Skeletal muscle satellite cell (primary cell): ENCODE data around the gene C4orf54.

Experiments
- H3K27me3 ChIP-seq: 2 replicates; pipeline ENCODE4 v1.7.0; 2013; ENCODE audit warnings: low read length; ENCODE audit not compliant: control insufficient read depth, insufficient read depth
- H3K36me3 ChIP-seq: 2 replicates; pipeline ENCODE4 v1.7.0; 2013; ENCODE audit warnings: mild to moderate bottlenecking, control low read depth, low read length; ENCODE audit not compliant: insufficient read depth
- H3K4me1 ChIP-seq: 2 replicates; pipeline ENCODE4 v1.7.0; 2013; ENCODE audit warnings: low read length; ENCODE audit not compliant: control insufficient read depth, insufficient read depth
- H3K4me2 ChIP-seq: 2 replicates; pipeline ENCODE4 v1.7.0; 2013; ENCODE audit warnings: mild to moderate bottlenecking, low read length
- H3K4me3 ChIP-seq: 2 replicates; pipeline ENCODE4 v1.7.0; 2013; ENCODE audit warnings: low read length
- H3K9ac ChIP-seq: 2 replicates; pipeline ENCODE4 v1.7.0; 2013; ENCODE audit warnings: mild to moderate bottlenecking, low read depth, low read length, moderate library complexity
- H3K9me3 ChIP-seq: replicated peaks from 2 replicates; pipeline ENCODE4 v1.7.0; 2013; ENCODE audit warnings: mild to moderate bottlenecking, control low read depth, low read length

Gene C4orf54

DNA sequence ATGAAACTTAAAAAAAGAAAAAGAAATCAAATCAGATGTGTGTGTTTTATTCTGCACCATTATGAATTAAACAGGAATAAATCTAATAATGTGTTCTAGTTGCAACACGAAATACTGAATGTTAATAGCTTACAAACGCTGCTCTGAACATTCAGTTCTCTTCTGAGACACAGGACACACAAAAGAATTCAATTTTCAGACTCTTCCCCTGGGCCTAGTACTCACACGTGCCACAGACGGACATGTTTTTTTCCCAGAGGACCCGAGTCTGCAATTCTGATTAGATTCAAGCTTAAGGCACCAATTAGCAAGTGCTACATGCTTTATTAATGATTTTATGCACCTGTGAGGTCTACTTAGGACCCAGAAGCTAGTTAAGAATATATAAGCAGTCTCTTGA is 20.5 kb downstream of the C4orf54 start:
- Histone ChIP-seq H3K4me3 (no peak overlapping the region), H3K4me2 (no peak overlapping the region), H3K9me3 (no peaks in the 10 kb centered on the region), H3K4me1 (no peaks in the 10 kb centered on the region), H3K27me3 (no peaks in the 10 kb centered on the region), H3K36me3 (no peaks in the 10 kb centered on the region), H3K9ac (no peak overlapping the region)

- Histone ChIP-seq H3K9ac (no peak overlapping the region), H3K4me2 (no peak overlapping the region), H3K27me3 (peaks cover 5% of the 10 kb centered on the region), H3K4me1 (no peaks in the 10 kb centered on the region), H3K4me3 (no peak overlapping the region), H3K9me3 (no peaks in the 10 kb centered on the region), H3K36me3 (no peaks in the 10 kb centered on the region)
Observed at GRCh38 chr4:99636422-99636821, 21.2 kb downstream of the C4orf54 start.

DNA sequence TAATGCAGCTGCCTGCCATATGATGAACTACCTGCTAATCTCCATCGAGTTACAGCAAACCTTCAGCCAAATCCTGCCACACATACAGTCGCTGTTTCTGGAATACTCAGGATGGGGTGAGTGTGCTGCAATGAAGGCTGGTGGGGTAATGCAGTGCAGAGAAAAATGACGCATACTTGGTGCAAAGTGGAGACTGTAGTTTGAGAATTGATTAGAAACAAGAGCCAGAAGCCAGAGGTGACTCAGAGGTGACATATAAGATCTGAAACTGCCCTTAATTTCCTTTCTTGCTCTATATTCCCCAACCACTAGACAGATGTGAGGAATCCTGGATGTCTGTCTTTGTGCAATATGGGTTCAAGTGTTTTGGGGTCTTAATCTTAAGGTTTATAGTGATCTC is 22.0 kb downstream of the C4orf54 start:
- H3K9me3 ChIP-seq = no peaks in the 10 kb centered on the region
- no peak overlapping the region for H3K9ac ChIP-seq
- no peaks in the 10 kb centered on the region for H3K36me3 ChIP-seq
- no peaks in the 10 kb centered on the region for H3K4me1 ChIP-seq
- no peak overlapping the region for H3K4me2 ChIP-seq
- H3K27me3 ChIP-seq = peaks cover 5% of the 10 kb centered on the region
- H3K4me3 ChIP-seq = no peak overlapping the region

DNA sequence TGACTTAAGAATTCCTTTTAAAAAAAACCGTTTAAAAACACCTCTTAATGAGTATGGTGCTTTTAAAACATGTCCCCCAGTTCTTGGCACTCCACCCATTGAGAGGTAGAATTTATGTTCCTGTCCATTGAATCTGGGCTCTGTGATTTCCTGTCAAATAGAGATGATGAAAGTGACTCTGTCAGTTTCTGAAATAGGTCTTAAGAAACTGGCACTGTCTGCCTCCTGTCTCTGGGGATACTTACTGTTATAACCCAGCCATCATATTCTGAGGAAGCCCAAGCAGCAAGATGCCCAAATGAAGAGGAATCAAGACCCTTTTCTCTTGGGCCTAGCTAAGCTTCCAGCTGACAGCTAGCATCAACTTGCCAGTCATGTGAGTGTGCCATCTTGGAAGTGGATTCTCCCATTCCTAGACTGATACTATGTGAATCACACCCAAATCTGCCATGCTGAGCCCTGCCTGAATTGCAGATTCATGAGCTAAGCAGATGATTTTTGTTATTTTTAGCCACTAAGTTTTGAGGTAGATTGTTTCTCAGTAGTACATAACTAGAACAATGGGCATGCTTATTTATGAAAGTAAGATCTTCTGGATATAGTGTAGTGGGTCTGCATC is 22.8 kb downstream of the C4orf54 start:
- Histone ChIP-seq H3K4me2 (no peak overlapping the region), H3K9me3 (no peaks in the 10 kb centered on the region), H3K27me3 (peaks cover 5% of the 10 kb centered on the region), H3K4me1 (no peaks in the 10 kb centered on the region), H3K9ac (no peak overlapping the region), H3K36me3 (no peaks in the 10 kb centered on the region), H3K4me3 (no peak overlapping the region)

DNA sequence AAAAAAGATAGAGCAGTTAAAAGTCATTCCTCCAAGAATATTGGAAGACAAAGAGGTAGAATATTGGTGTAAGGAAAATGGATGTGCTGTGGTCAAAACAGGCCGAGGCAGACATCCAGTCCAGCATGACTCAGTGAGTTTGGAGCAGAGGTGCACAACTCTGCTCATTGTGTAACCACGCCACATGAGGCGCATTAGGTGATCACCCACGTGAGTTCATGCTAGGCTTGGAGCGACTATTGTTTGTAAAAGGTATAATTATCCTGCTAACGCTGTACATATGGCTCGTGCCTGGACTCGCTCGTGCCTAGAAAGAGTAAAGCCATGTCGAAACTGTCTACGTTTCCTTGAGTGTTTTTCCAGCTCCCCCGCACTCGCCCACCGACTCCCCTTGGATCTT is 23.9 kb downstream of the C4orf54 start:
- H3K27me3 ChIP-seq = peaks cover 5% of the 10 kb centered on the region
- H3K36me3 ChIP-seq = no peaks in the 10 kb centered on the region
- no peaks in the 10 kb centered on the region for H3K4me1 ChIP-seq
- no peak overlapping the region for H3K4me2 ChIP-seq
- H3K4me3 ChIP-seq = no peak overlapping the region
- H3K9ac ChIP-seq = no peak overlapping the region
- no peaks in the 10 kb centered on the region for H3K9me3 ChIP-seq

DNA sequence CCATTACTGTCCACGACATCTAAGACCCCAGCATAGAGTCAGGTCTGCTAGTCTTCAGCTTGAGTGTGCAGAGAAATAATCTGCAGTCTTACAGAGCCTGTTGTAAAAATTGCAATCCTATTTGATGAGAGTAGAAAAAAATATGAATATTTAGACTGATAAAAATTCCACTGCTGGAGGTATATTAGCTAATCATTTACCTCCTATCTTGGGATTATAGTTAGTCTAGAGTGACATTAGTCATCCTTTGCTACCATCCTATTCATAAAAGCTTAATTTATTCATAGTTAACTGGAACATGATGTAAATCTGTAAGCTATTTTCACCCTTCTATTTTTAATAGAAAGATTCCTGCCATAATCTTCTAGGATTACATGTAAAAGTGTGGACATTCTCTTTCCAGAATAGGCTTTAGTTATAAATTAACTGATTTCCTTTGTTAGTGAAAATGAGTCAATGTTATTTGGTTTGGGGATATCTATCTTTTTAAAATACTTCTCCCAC is 26.7 kb downstream of the C4orf54 start:
- Histone ChIP-seq H3K4me1 (no peaks in the 10 kb centered on the region), H3K27me3 (peaks cover 5% of the 10 kb centered on the region), H3K4me3 (no peak overlapping the region), H3K36me3 (no peaks in the 10 kb centered on the region), H3K4me2 (no peak overlapping the region), H3K9ac (no peak overlapping the region), H3K9me3 (no peaks in the 10 kb centered on the region)

DNA sequence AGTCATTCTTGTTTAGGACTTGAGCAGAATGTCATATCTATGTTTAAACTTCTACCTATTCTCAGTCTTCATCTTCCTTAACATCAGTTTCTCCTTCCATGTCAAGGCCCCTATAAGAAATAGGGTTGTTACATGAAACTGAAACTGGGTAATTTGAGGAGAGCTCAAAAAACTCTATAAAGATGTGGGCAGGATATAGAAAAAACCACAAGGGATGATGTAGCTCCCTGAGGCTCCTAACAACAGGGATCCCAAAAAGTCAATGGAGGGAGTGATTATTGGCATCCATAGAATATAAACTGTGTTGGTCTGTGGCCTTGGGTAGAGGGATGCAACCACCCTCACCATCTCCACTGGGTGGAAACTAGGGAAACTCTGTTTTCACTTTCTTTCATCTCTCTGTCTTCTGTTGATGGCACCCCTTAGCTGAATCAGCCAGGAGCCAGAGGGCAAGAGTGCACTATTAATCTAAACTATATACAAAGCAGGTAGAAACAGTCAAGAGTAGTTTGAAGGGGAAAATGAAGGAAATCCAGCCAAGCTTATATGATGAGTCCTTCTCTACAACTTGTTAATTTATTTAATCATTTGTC is 27.6 kb downstream of the C4orf54 start:
- peaks cover 5% of the 10 kb centered on the region for H3K27me3 ChIP-seq
- no peak overlapping the region for H3K9ac ChIP-seq
- no peaks in the 10 kb centered on the region for H3K9me3 ChIP-seq
- H3K4me1 ChIP-seq = no peaks in the 10 kb centered on the region
- H3K36me3 ChIP-seq = no peaks in the 10 kb centered on the region
- no peak overlapping the region for H3K4me2 ChIP-seq
- no peak overlapping the region for H3K4me3 ChIP-seq

- no peaks in the 10 kb centered on the region for H3K4me1 ChIP-seq
- no peaks in the 10 kb centered on the region for H3K9me3 ChIP-seq
- H3K9ac ChIP-seq = no peak overlapping the region
- H3K4me3 ChIP-seq = no peak overlapping the region
- H3K4me2 ChIP-seq = no peak overlapping the region
- H3K27me3 ChIP-seq = peaks cover 5% of the 10 kb centered on the region
- H3K36me3 ChIP-seq = no peaks in the 10 kb centered on the region
Observed at GRCh38 chr4:99628040-99628439, 29.6 kb downstream of the C4orf54 start.

DNA sequence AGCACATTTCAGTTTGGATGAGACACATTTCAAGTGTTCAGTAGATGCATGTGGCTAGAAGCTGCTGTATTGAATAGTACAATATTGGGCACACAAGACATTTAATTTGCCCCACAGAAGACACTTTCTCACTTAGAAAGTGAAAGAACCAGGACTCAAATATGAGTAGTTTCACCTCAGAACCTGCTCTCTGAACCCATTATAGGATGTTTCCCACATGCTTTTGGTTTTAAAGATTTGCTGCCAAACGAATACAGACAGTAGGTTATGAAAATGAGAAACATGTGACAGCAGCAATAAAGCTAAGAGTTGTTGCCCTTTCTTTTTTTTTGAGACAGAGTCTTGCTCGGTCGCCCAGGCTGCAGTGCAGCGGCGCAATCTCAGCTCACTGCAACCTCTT is 32.3 kb downstream of the C4orf54 start:
- Histone ChIP-seq H3K9me3 (no peaks in the 10 kb centered on the region), H3K36me3 (no peaks in the 10 kb centered on the region), H3K4me3 (no peak overlapping the region), H3K27me3 (no peaks in the 10 kb centered on the region), H3K9ac (no peak overlapping the region), H3K4me2 (no peak overlapping the region), H3K4me1 (no peaks in the 10 kb centered on the region)

- H3K4me1 ChIP-seq = no peaks in the 10 kb centered on the region
- H3K4me3 ChIP-seq = no peak overlapping the region
- no peaks in the 10 kb centered on the region for H3K9me3 ChIP-seq
- H3K27me3 ChIP-seq = no peaks in the 10 kb centered on the region
- H3K4me2 ChIP-seq = no peak overlapping the region
- H3K36me3 ChIP-seq = no peaks in the 10 kb centered on the region
- no peak overlapping the region for H3K9ac ChIP-seq
Observed at GRCh38 chr4:99624141-99624719, 33.4 kb downstream of the C4orf54 start.

DNA sequence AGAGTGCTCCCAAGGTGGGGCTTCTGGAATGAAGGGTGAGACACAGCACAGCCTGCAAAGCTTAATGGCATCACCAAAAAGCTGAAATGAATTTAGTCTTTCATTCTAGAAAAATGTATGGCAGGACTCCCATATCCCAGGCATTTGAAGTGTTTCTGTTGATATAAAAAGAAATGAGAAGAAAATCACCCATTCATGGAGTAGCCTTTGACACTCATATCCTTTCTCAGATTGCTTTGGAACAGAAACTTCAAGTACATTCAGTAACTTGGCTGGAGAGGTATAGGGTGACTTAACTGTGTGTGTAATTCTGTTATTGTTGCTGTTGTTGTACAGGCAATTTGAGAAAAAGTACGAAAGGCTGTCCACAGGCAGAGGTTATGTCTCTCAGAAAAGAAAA is 35.3 kb downstream of the C4orf54 start:
- H3K36me3 ChIP-seq = no peaks in the 10 kb centered on the region
- H3K9me3 ChIP-seq = no peaks in the 10 kb centered on the region
- no peaks in the 10 kb centered on the region for H3K27me3 ChIP-seq
- no peak overlapping the region for H3K4me3 ChIP-seq
- H3K4me1 ChIP-seq = no peaks in the 10 kb centered on the region
- no peak overlapping the region for H3K9ac ChIP-seq
- H3K4me2 ChIP-seq = no peak overlapping the region

- Histone ChIP-seq H3K4me3 (no peak overlapping the region), H3K9ac (no peak overlapping the region), H3K4me2 (no peak overlapping the region), H3K36me3 (no peaks in the 10 kb centered on the region), H3K27me3 (no peaks in the 10 kb centered on the region), H3K4me1 (no peaks in the 10 kb centered on the region), H3K9me3 (no peaks in the 10 kb centered on the region)
Observed at GRCh38 chr4:99617374-99617773, 40.3 kb downstream of the C4orf54 start.
